T-helper 17 cell (primary cell): ENCODE data around the gene SELP. TPM values are rescaled to one million over a fixed set of nuclear protein-coding genes. Genes with fewer than 3 reads are reported as not detected.
"Not testable (repeated sequence)": the region's sequence is repeated elsewhere in the genome, so short reads cannot be mapped to it uniquely, and the experiment has no call there.

ENCODE experiments used
- ATAC-seq: fragments of 150-1000 bp; cut with Tn5 transposase; 2 replicates; pipeline ENCODE4 v1.10.0; 2021; ENCODE audit warnings: mild to moderate bottlenecking, moderate library complexity
- DNase-seq, 3 donors: peaks; one replicate each; pipeline versions ENCODE4 v3.0.0 to v3.0.0-alpha.2; 2020 to 2021
- H3K9me3 ChIP-seq: one replicate; pipeline ENCODE4 v1.7.0; 2013; ENCODE audit warnings: low read length, mild to moderate bottlenecking; ENCODE audit not compliant: control insufficient read depth, poor library complexity, severe bottlenecking
- H3K27ac Mint-ChIP-seq: one replicate; pipeline ENCODE4 v1.8.0; 2022; ENCODE audit warnings: mild to moderate bottlenecking, moderate library complexity, mixed read lengths
- H3K27me3 Mint-ChIP-seq: one replicate; pipeline ENCODE4 v1.8.0; 2022; ENCODE audit warnings: mixed read lengths
- H3K36me3 Mint-ChIP-seq: one replicate; pipeline ENCODE4 v1.8.0; 2022; ENCODE audit warnings: low read depth, mixed read lengths
- H3K4me1 Mint-ChIP-seq: one replicate; pipeline ENCODE4 v1.8.0; 2022; ENCODE audit warnings: mild to moderate bottlenecking, mixed read lengths
- H3K4me3 Mint-ChIP-seq: one replicate; pipeline ENCODE4 v1.8.0; 2022; ENCODE audit warnings: mild to moderate bottlenecking, moderate library complexity, mixed read lengths
- total RNA-seq, 4 donors: library from RNA in 2 of 4; stranded (reverse) in 2 of 4; gene quantifications; one replicate each; pipeline ENCODE4 v1.2.3 and lab custom pipeline; 2022 to 2026

SELP gene
- total RNA-seq: 10 to 100 TPM in 1 of 2 donors, 1 to 10 TPM in 1; 2.3 to 35.4 TPM
- 1.5 to 4.0 reads per million in 2 donors for total RNA-seq (lab: John Stamatoyannopoulos, UW)

- peaks cover 7% of the 10 kb centered on the region for H3K9me3 ChIP-seq
- peaks cover 11% of the 10 kb centered on the region for H3K4me1 Mint-ChIP-seq
- H3K4me3 Mint-ChIP-seq: no peak within 1 kb of the TSS
- ATAC-seq: no peak
- peaks cover 8% of the 10 kb centered on the region for H3K36me3 Mint-ChIP-seq
- no peak within 1 kb of the TSS for H3K27ac Mint-ChIP-seq
- DNase-seq: no peak
- no peaks in the 10 kb centered on the region for H3K27me3 Mint-ChIP-seq
These were observed at the start of gene SELP for GRCh38 chr1:169630006-169630405. TSS of gene SELP (minus strand) at chr1:169630124. CDS start at chr1:169630074, 50 bp downstream.

- Mint-ChIP-seq H3K4me3 (no peak overlapping the region), H3K4me1 (peaks cover 35% of the 10 kb centered on the region), H3K27me3 (no peaks in the 10 kb centered on the region), H3K27ac (no peak overlapping the region), H3K36me3 (no peaks in the 10 kb centered on the region)
- ATAC-seq (no peak), DNase-seq (no peak)
- no peaks in the 10 kb centered on the region for H3K9me3 ChIP-seq
These were observed 49.8 kb upstream of the SELP start for GRCh38 chr1:169679692-169680091.

GRCh38 chr1:169676001-169676400 is 46.1 kb upstream of the SELP start:
- no peak overlapping the region for H3K27ac Mint-ChIP-seq
- no peak overlapping the region for H3K4me3 Mint-ChIP-seq
- ATAC-seq (no peak), DNase-seq (no peak)
- H3K4me1 Mint-ChIP-seq: peaks cover 26% of the 10 kb centered on the region
- H3K27me3 Mint-ChIP-seq: no peaks in the 10 kb centered on the region
- H3K9me3 ChIP-seq: peaks cover 3% of the 10 kb centered on the region
- no peaks in the 10 kb centered on the region for H3K36me3 Mint-ChIP-seq

- no peaks in the 10 kb centered on the region for H3K36me3 Mint-ChIP-seq
- DNase-seq (no peak), ATAC-seq (no peak)
- no peak overlapping the region for H3K4me3 Mint-ChIP-seq
- H3K27me3 Mint-ChIP-seq: no peaks in the 10 kb centered on the region
- peaks cover 3% of the 10 kb centered on the region for H3K9me3 ChIP-seq
- peaks cover 32% of the 10 kb centered on the region for H3K4me1 Mint-ChIP-seq
- no peak overlapping the region for H3K27ac Mint-ChIP-seq
These were observed 40.9 kb upstream of the SELP start for GRCh38 chr1:169670836-169671235.

- not testable (repeated sequence) for H3K27ac Mint-ChIP-seq, H3K27me3 Mint-ChIP-seq, ATAC-seq, H3K4me3 Mint-ChIP-seq, H3K36me3 Mint-ChIP-seq, H3K9me3 ChIP-seq, DNase-seq
- H3K4me1 Mint-ChIP-seq: peaks cover 28% of the 10 kb centered on the region
These were observed 40.3 kb upstream of the SELP start for GRCh38 chr1:169670244-169670643.

GRCh38 chr1:169667699-169668596 is 38.0 kb upstream of the SELP start:
- H3K4me1 Mint-ChIP-seq: peaks cover 28% of the 10 kb centered on the region
- H3K36me3 Mint-ChIP-seq, DNase-seq, H3K9me3 ChIP-seq, H3K27me3 Mint-ChIP-seq, ATAC-seq: not testable (repeated sequence)
- H3K4me3 Mint-ChIP-seq: peak overlapping the region; percentile 87
- peak overlapping the region; percentile 87 for H3K27ac Mint-ChIP-seq

GRCh38 chr1:169667227-169667639 is 37.3 kb upstream of the SELP start:
- peak; percentile 50 for ATAC-seq
- H3K9me3 ChIP-seq, H3K36me3 Mint-ChIP-seq, H3K27me3 Mint-ChIP-seq, DNase-seq: not testable (repeated sequence)
- peak overlapping the region; percentile 87 for H3K27ac Mint-ChIP-seq
- peaks cover 28% of the 10 kb centered on the region for H3K4me1 Mint-ChIP-seq
- peak overlapping the region; percentile 87 for H3K4me3 Mint-ChIP-seq

GRCh38 chr1:169662680-169663079 is 32.8 kb upstream of the SELP start:
- ATAC-seq, H3K9me3 ChIP-seq, H3K36me3 Mint-ChIP-seq, H3K27ac Mint-ChIP-seq, H3K27me3 Mint-ChIP-seq, DNase-seq: not testable (repeated sequence)
- Mint-ChIP-seq H3K4me3 (peak overlapping the region; percentile 0), H3K4me1 (peaks cover 34% of the 10 kb centered on the region)

GRCh38 chr1:169661066-169661465 is 31.1 kb upstream of the SELP start:
- H3K9me3 ChIP-seq, ATAC-seq, H3K4me3 Mint-ChIP-seq, H3K27me3 Mint-ChIP-seq, H3K27ac Mint-ChIP-seq, H3K36me3 Mint-ChIP-seq, DNase-seq: not testable (repeated sequence)
- H3K4me1 Mint-ChIP-seq: peaks cover 31% of the 10 kb centered on the region

- not testable (repeated sequence) for H3K9me3 ChIP-seq, H3K36me3 Mint-ChIP-seq, H3K27me3 Mint-ChIP-seq, ATAC-seq, DNase-seq
- peak overlapping the region; percentile 67 for H3K27ac Mint-ChIP-seq
- H3K4me3 Mint-ChIP-seq: peak overlapping the region; percentile 64
- H3K4me1 Mint-ChIP-seq: peaks cover 38% of the 10 kb centered on the region
These were observed 28.9 kb upstream of the SELP start for GRCh38 chr1:169658777-169659176.

- peaks cover 2% of the 10 kb centered on the region for H3K36me3 Mint-ChIP-seq
- ATAC-seq: no peak
- DNase-seq: no peak
- H3K9me3 ChIP-seq: no peaks in the 10 kb centered on the region
- peaks cover 36% of the 10 kb centered on the region for H3K4me1 Mint-ChIP-seq
- H3K4me3 Mint-ChIP-seq: no peak overlapping the region
- H3K27me3 Mint-ChIP-seq: no peaks in the 10 kb centered on the region
- no peak overlapping the region for H3K27ac Mint-ChIP-seq
These were observed 23.9 kb upstream of the SELP start for GRCh38 chr1:169653873-169654272.

- DNase-seq (no peak), ATAC-seq (no peak)
- no peak overlapping the region for H3K4me3 Mint-ChIP-seq
- H3K4me1 Mint-ChIP-seq: peaks cover 28% of the 10 kb centered on the region
- no peaks in the 10 kb centered on the region for H3K36me3 Mint-ChIP-seq
- no peaks in the 10 kb centered on the region for H3K9me3 ChIP-seq
- no peaks in the 10 kb centered on the region for H3K27me3 Mint-ChIP-seq
- no peak overlapping the region for H3K27ac Mint-ChIP-seq
These were observed 21.1 kb upstream of the SELP start for GRCh38 chr1:169651035-169651434.

GRCh38 chr1:169650551-169650950 is 20.6 kb upstream of the SELP start:
- Mint-ChIP-seq H3K27me3 (no peaks in the 10 kb centered on the region), H3K36me3 (no peaks in the 10 kb centered on the region), H3K27ac (no peak overlapping the region), H3K4me3 (no peak overlapping the region), H3K4me1 (peaks cover 26% of the 10 kb centered on the region)
- ATAC-seq (no peak), DNase-seq (no peak)
- no peaks in the 10 kb centered on the region for H3K9me3 ChIP-seq

- Mint-ChIP-seq H3K27ac (peak overlapping the region; percentile 73), H3K36me3 (no peaks in the 10 kb centered on the region), H3K4me1 (peaks cover 25% of the 10 kb centered on the region), H3K27me3 (no peaks in the 10 kb centered on the region), H3K4me3 (peak overlapping the region; percentile 34)
- no peak for ATAC-seq
- H3K9me3 ChIP-seq: no peaks in the 10 kb centered on the region
- DNase-seq: no peak
These were observed 18.8 kb upstream of the SELP start for GRCh38 chr1:169648709-169649108.
